ENCODE data around the gene FBLL1. TPM values are rescaled to one million over a fixed set of nuclear protein-coding genes. Genes with fewer than 3 reads are reported as not detected.
A peak's percentile ranks its signal among the peaks of the same experiment; 100 is the strongest.

FBLL1 gene
- total RNA-seq, 1 donor from 2014 or later: 4.5 TPM

GRCh38 chr5:168578538-168579487 is 49.7 kb downstream of the FBLL1 start, which contains the start of gene PANK3:
Gene PANK3, minus strand, starts transcription at chr5:168579368. Its CDS starts 85 bp downstream, at chr5:168579283.
- Histone ChIP-seq H3K4me3 (ENCODE audit: insufficient read depth, low read depth, low read length) (peak within 1 kb of the TSS; percentile 94), H2AFZ (ENCODE audit: low read depth, low read length) (peak within 1 kb of the TSS; percentile 80), H4K20me1 (ENCODE audit: insufficient read depth, low read length) (peaks cover 50% of the 10 kb centered on the region), H3K9ac (ENCODE audit: low read length) (peak within 1 kb of the TSS; percentile 92), H3K36me3 (ENCODE audit: insufficient read depth, low read length) (no peaks in the 10 kb centered on the region), H3K4me2 (ENCODE audit: low read length) (peak within 1 kb of the TSS; percentile 93), H3K27ac (ENCODE audit: low read depth, low read length) (peak within 1 kb of the TSS; percentile 84), H3K9me3 (ENCODE audit: insufficient read depth, low read depth, low read length) (no peaks in the 10 kb centered on the region), H3K79me2 (ENCODE audit: insufficient read depth, low read length) (peaks cover 51% of the 10 kb centered on the region), H3K4me1 (ENCODE audit: insufficient read depth, low read length) (peaks cover 5% of the 10 kb centered on the region), H3K27me3 (ENCODE audit: insufficient read depth, low read length) (no peaks in the 10 kb centered on the region)
- Mint-ChIP-seq H3K9me3 (ENCODE audit: unreplicated experiment) (peaks cover 6% of the 10 kb centered on the region), H3K4me3 (ENCODE audit: unreplicated experiment) (peak within 1 kb of the TSS; percentile 99), H3K27me3 (ENCODE audit: low read depth, unreplicated experiment) (no peaks in the 10 kb centered on the region), H3K36me3 (ENCODE audit: low read depth, unreplicated experiment) (no peaks in the 10 kb centered on the region), H3K4me1 (ENCODE audit: low read depth, unreplicated experiment) (peaks cover 21% of the 10 kb centered on the region), H3K27ac (ENCODE audit: unreplicated experiment) (peak within 1 kb of the TSS; percentile 91)
- DNase-seq (ENCODE audit: low read depth) (no peak), FAIRE-seq (no peak)
- TF ChIP-seq EZH2 (IDR thresholded peaks at IDR 0.05; ENCODE audit: insufficient read depth, low read length) (no peak), CTCF (IDR thresholded peaks at IDR 0.05; ENCODE audit: insufficient read depth, low read depth, low read length) (no peak)

DNA sequence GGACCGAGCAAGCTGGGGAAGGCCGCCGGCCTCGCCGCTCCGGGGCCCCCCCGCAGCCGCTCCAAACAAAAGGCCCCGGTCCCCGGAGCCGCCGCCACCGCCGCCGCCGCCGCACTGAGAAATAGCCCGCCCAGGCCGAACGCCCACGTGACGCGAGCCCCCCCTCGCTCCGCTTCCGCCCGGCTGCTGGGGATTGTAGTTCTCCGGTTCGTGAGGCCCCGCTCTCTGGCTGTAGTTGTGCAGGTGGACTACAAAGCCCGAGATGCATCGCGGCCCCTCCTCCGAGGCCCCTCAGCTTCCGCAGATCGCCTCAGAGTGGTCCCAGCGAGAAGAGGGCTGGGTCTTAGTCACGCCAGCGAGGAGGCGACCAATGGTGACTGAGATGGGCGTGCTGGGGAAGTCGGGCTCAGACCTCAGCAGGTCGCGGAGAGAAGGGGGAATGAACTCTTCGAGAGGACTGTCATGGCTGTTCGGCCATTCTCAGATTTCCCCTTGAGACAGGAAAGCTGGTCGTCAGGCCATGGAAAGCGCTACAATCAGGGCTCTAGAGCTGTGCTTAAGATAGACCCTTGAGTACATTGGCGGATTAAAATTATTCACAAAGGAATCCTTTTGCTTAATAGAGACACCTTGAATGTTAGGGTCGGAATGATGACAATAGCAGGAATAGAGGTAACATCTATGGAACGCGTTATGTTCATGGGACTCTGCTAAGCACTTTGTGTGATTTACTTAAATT is 50.6 kb downstream of the FBLL1 start:
- Histone ChIP-seq H3K9me3 (ENCODE audit: insufficient read depth, low read depth, low read length) (no peaks in the 10 kb centered on the region), H3K4me3 (ENCODE audit: insufficient read depth, low read depth, low read length) (peak overlapping the region; percentile 94), H3K9ac (ENCODE audit: low read length) (peak overlapping the region; percentile 92), H2AFZ (ENCODE audit: low read depth, low read length) (peak overlapping the region; percentile 80), H3K27me3 (ENCODE audit: insufficient read depth, low read length) (no peaks in the 10 kb centered on the region), H3K36me3 (ENCODE audit: insufficient read depth, low read length) (no peaks in the 10 kb centered on the region), H4K20me1 (ENCODE audit: insufficient read depth, low read length) (peaks cover 45% of the 10 kb centered on the region), H3K4me2 (ENCODE audit: low read length) (peak overlapping the region; percentile 93), H3K27ac (ENCODE audit: low read depth, low read length) (peak overlapping the region; percentile 84), H3K4me1 (ENCODE audit: insufficient read depth, low read length) (peaks cover 5% of the 10 kb centered on the region), H3K79me2 (ENCODE audit: insufficient read depth, low read length) (peaks cover 45% of the 10 kb centered on the region)
- peak overlapping the region; percentile 91 for H3K27ac Mint-ChIP-seq (ENCODE audit: unreplicated experiment)
- DNase-seq (ENCODE audit: low read depth) (peak; percentile 99), FAIRE-seq (peak; percentile 65)
- H3K27me3 Mint-ChIP-seq (ENCODE audit: low read depth, unreplicated experiment): no peaks in the 10 kb centered on the region
- H3K4me3 Mint-ChIP-seq (ENCODE audit: unreplicated experiment): peak overlapping the region; percentile 86
- peaks cover 21% of the 10 kb centered on the region for H3K4me1 Mint-ChIP-seq (ENCODE audit: low read depth, unreplicated experiment)
- no peaks in the 10 kb centered on the region for H3K36me3 Mint-ChIP-seq (ENCODE audit: low read depth, unreplicated experiment)
- no peak for TF ChIP-seq CTCF (IDR thresholded peaks at IDR 0.05; ENCODE audit: insufficient read depth, low read depth, low read length)
- TF ChIP-seq EZH2 (IDR thresholded peaks at IDR 0.05; ENCODE audit: insufficient read depth, low read length): no peak
- H3K9me3 Mint-ChIP-seq (ENCODE audit: unreplicated experiment): peaks cover 6% of the 10 kb centered on the region
